GM10266 (cell line): ENCODE results near the gene WWOX.
"Not testable (repeated sequence)": the region's sequence is repeated elsewhere in the genome, so short reads cannot be mapped to it uniquely, and the experiment has no call there.

ENCODE experiments used
- DNase-seq: peaks from one replicate; pipeline ENCODE4 v3.0.0; 2012; ENCODE audit errors: extremely low spot score
- CTCF ChIP-seq: IDR thresholded peaks from 2 replicates; pipeline ENCODE4 v1.5.1; 2012; ENCODE audit warnings: mild to moderate bottlenecking, low read depth; ENCODE audit not compliant: control insufficient read depth, insufficient read depth; ENCODE audit errors: missing control alignments

WWOX gene

GRCh38 chr16:78099271-78100111, at the start of gene WWOX:
TSS of gene WWOX (plus strand) at chr16:78099654.
- peak; percentile 30 for TF ChIP-seq CTCF
- DNase-seq: peak; percentile 88

DNA sequence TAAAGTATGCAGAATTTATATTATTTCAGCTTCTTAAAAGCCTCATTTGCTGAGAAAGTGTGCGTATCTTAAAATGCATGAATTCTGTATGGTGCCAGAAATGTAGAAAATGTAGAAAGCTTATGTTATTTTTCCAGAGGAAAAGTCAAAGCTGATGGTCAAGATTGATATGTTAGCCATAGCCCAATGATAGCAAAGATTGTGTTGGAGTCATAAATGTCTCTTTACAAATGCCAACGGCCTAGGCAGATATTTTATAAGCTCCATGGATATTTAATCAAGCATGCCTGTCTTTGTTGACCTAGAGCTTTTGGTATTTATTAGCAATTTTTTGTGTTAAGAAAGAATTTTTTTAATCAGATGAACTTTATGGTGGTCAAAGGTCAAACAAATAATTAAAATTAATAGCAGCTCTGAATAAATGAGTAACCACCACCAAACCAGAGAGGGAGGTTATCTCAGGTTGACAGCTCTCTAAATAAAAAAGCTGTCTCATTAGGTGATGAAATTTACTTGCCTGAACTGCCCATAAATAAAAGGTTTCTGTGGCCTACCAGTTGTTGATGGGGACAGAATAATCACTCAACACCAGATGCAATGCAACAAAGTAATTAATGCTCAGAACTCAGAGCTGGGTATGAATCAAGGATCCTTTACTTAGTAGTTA, 48.6 kb upstream of the WWOX start:
- no peak for TF ChIP-seq CTCF
- DNase-seq: no peak

DNA sequence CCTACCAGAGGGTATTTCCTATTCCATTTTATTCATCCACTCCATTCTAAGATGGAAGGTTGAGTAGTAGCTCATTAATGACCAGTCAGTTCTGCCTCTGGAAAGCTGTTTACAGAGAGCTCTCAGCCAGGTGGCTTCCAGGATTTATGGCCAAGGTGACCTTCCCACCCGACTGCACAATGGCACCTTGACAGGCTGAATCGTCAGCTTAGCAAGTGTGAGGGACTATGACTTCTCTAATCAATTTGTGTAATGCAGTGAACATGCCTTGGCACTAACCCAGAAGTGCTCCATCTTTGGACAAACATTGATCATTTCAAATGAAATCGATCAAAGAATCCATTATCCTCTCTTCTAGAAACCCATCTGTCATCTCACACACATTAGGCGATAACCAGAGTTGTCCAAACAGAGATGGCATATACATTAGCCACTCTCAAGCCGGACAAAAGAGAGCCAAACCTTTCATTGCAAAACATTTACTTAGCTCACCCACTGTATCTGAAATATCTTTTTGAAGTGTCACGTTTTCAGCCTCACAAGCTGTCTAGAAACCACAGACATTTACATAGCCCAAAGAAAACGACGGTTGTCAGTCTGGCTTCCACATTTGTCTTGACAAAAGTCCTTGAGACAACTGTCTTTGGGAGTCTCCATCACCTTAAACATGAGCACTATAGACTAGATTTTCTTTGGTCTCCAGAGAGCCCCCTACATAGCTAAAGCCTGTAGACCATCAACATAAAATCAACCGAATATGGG, 41.5 kb upstream of the WWOX start:
- DNase-seq: no peak
- TF ChIP-seq CTCF: no peak

GRCh38 chr16:78059806-78060205, 39.6 kb upstream of the WWOX start:
- not testable (repeated sequence) for DNase-seq

GRCh38 chr16:78060295-78060694, 39.2 kb upstream of the WWOX start:
- no peak for TF ChIP-seq CTCF
- DNase-seq: no peak

- DNase-seq: no peak
- TF ChIP-seq CTCF: no peak
Measured at GRCh38 chr16:78060809-78061208, 38.6 kb upstream of the WWOX start.

GRCh38 chr16:78065319-78065718, 34.1 kb upstream of the WWOX start:
- DNase-seq: no peak
- no peak for TF ChIP-seq CTCF
